DOHH2 (cell line): ENCODE data around the gene ROBO2.

Source experiments
- H3F3A ChIP-seq: fragments of 200-600 bp; sonication (generic), shearing (Covaris generic); 2 replicates; pipeline ENCODE4 v1.6.0; 2016; ENCODE audit warnings: antibody characterized with exemption, mild to moderate bottlenecking; ENCODE audit not compliant: control insufficient read depth, insufficient read depth
- H3K27ac ChIP-seq: fragments of 200-600 bp; sonication (generic); 2 replicates; pipeline ENCODE4 v1.5.1; 2014; ENCODE audit warnings: low read depth, mild to moderate bottlenecking, low read length, moderate library complexity
- H3K27me3 ChIP-seq: fragments of 200-600 bp; sonication (generic); 2 replicates; pipeline ENCODE4 v1.6.1; 2014; ENCODE audit warnings: mild to moderate bottlenecking, low read length, mixed read lengths; ENCODE audit not compliant: control insufficient read depth
- H3K36me3 ChIP-seq: fragments of 200-600 bp; sonication (generic); 2 replicates; pipeline ENCODE4 v1.6.1; 2014; ENCODE audit warnings: mild to moderate bottlenecking, low read length, moderate library complexity, mixed read lengths; ENCODE audit not compliant: control insufficient read depth
- H3K4me1 ChIP-seq: fragments of 200-600 bp; sonication (generic); 2 replicates; pipeline ENCODE4 v1.6.1; 2014; ENCODE audit warnings: mild to moderate bottlenecking, low read length, mixed read lengths; ENCODE audit not compliant: control insufficient read depth
- H3K4me2 ChIP-seq: fragments of 200-600 bp; sonication (generic); 2 replicates; pipeline ENCODE4 v1.6.0; 2014; ENCODE audit warnings: mild to moderate bottlenecking, low read length, moderate library complexity
- H3K4me3 ChIP-seq: fragments of 200-600 bp; sonication (generic); 2 replicates; pipeline ENCODE4 v1.5.1; 2014; ENCODE audit warnings: mild to moderate bottlenecking, low read length, mixed read lengths
- H3K79me2 ChIP-seq: fragments of 200-600 bp; sonication (generic); 2 replicates; pipeline ENCODE4 v1.6.1; 2014; ENCODE audit warnings: mild to moderate bottlenecking, low read length, mixed read lengths; ENCODE audit not compliant: control insufficient read depth
- H3K9me2 ChIP-seq: fragments of 200-600 bp; sonication (generic); replicated peaks from 2 replicates; pipeline ENCODE4 v1.6.1; 2014; ENCODE audit warnings: mild to moderate bottlenecking, low read length, mixed read lengths; ENCODE audit not compliant: control insufficient read depth
- H3K9me3 ChIP-seq: fragments of 200-600 bp; sonication (generic); 2 replicates; pipeline ENCODE4 v1.6.1; 2014; ENCODE audit warnings: antibody characterized with exemption, low read length, mixed read lengths; ENCODE audit not compliant: control insufficient read depth, insufficient read depth
- H4K20me1 ChIP-seq: fragments of 200-600 bp; sonication (generic); 2 replicates; pipeline ENCODE4 v1.6.0; 2014; ENCODE audit warnings: low read depth, mild to moderate bottlenecking, antibody characterized with exemption, low read length, moderate library complexity; ENCODE audit not compliant: control insufficient read depth, insufficient read depth
- CTCF ChIP-seq: fragments of 200-600 bp; sonication (generic); IDR thresholded peaks from one replicate; pipeline ENCODE4 v1.5.1; 2014; ENCODE audit warnings: antibody characterized with exemption, mild to moderate bottlenecking, low read depth, low read length; ENCODE audit not compliant: poor library complexity, severe bottlenecking
- EZH2phosphoT487 ChIP-seq: fragments of 200-600 bp; sonication (generic); IDR thresholded peaks from 2 replicates; pipeline ENCODE4 v1.6.1; 2017; ENCODE audit warnings: borderline replicate concordance, mild to moderate bottlenecking, antibody characterized with exemption, low read length, moderate library complexity, mixed read lengths

Gene ROBO2

GRCh38 chr3:77232557-77232956 is 192.7 kb downstream of the ROBO2 start:
- Histone ChIP-seq H3K4me2 (no peak overlapping the region), H3K9me2 (no peaks in the 10 kb centered on the region), H3K27ac (no peak overlapping the region), H3K9me3 (no peaks in the 10 kb centered on the region), H3K79me2 (no peaks in the 10 kb centered on the region), H3K27me3 (no peaks in the 10 kb centered on the region), H3K36me3 (no peaks in the 10 kb centered on the region), H3K4me1 (no peaks in the 10 kb centered on the region), H4K20me1 (no peaks in the 10 kb centered on the region), H3K4me3 (no peak overlapping the region), H3F3A (no peaks in the 10 kb centered on the region)
- TF ChIP-seq CTCF (no peak), EZH2phosphoT487 (no peak)

GRCh38 chr3:77234004-77234403 is 194.1 kb downstream of the ROBO2 start:
- no peak overlapping the region for H3K27ac ChIP-seq
- no peaks in the 10 kb centered on the region for H3K9me2 ChIP-seq
- no peaks in the 10 kb centered on the region for H3K36me3 ChIP-seq
- H3K27me3 ChIP-seq, result no peaks in the 10 kb centered on the region
- no peak overlapping the region for H3K4me2 ChIP-seq
- H4K20me1 ChIP-seq, result no peaks in the 10 kb centered on the region
- no peak overlapping the region for H3K4me3 ChIP-seq
- H3K4me1 ChIP-seq, result no peaks in the 10 kb centered on the region
- H3K79me2 ChIP-seq, result no peaks in the 10 kb centered on the region
- no peaks in the 10 kb centered on the region; the same call in 1 of the 2 replicates for H3K9me3 ChIP-seq
- TF ChIP-seq EZH2phosphoT487 (no peak), CTCF (no peak)
- no peaks in the 10 kb centered on the region for H3F3A ChIP-seq

GRCh38 chr3:77236118-77236517 is 196.2 kb downstream of the ROBO2 start:
- no peaks in the 10 kb centered on the region for H3K79me2 ChIP-seq
- H3K4me2 ChIP-seq, result no peak overlapping the region
- H3K9me2 ChIP-seq, result no peaks in the 10 kb centered on the region
- no peaks in the 10 kb centered on the region for H3K4me1 ChIP-seq
- H3K27ac ChIP-seq, result no peak overlapping the region
- no peak overlapping the region for H3K4me3 ChIP-seq
- no peaks in the 10 kb centered on the region for H3K36me3 ChIP-seq
- no peaks in the 10 kb centered on the region for H3K27me3 ChIP-seq
- H4K20me1 ChIP-seq, result no peaks in the 10 kb centered on the region
- TF ChIP-seq EZH2phosphoT487 (no peak), CTCF (no peak)
- H3K9me3 ChIP-seq, result no peaks in the 10 kb centered on the region; the same call in 1 of the 2 replicates
- H3F3A ChIP-seq, result no peaks in the 10 kb centered on the region
